GF-D8 (cell line): ENCODE data around the gene PCGF1.

Source experiments
- DNase-seq: peaks from one replicate; lab custom pipeline; 2025; lab: John Stamatoyannopoulos, UW

The PCGF1 gene

DNA sequence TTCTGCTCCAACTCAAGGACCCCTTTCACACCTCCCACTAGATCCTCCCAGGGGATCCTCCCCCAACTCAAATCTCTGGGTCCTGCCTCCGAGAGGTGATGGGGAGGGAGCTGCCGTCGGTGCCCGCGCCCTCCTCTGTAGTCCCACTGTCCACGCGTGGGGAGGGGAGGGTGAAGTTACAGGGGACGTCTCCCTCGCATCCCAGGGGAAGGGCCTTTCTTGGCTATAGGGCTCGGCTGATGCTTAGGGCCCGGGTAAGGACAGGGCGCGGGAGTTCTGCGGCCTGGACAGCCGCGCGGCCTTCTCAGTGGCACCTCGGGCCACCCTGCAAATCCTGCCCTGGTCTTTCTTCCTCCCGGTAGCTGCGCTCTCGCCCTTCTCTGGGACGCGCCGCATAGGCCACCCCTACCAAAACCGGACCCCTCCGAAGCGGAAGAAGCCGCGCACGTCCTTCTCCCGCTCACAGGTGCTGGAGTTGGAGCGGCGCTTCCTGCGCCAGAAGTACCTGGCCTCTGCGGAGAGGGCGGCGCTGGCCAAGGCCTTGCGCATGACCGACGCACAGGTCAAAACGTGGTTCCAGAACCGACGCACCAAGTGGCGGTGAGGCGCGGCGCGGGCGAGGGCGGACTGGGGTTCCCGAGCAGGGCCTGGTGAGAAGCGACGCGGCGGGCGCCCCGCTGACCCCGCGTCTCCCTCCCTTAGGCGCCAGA is 7.9 kb upstream of the PCGF1 start:
- no peak for DNase-seq

DNA sequence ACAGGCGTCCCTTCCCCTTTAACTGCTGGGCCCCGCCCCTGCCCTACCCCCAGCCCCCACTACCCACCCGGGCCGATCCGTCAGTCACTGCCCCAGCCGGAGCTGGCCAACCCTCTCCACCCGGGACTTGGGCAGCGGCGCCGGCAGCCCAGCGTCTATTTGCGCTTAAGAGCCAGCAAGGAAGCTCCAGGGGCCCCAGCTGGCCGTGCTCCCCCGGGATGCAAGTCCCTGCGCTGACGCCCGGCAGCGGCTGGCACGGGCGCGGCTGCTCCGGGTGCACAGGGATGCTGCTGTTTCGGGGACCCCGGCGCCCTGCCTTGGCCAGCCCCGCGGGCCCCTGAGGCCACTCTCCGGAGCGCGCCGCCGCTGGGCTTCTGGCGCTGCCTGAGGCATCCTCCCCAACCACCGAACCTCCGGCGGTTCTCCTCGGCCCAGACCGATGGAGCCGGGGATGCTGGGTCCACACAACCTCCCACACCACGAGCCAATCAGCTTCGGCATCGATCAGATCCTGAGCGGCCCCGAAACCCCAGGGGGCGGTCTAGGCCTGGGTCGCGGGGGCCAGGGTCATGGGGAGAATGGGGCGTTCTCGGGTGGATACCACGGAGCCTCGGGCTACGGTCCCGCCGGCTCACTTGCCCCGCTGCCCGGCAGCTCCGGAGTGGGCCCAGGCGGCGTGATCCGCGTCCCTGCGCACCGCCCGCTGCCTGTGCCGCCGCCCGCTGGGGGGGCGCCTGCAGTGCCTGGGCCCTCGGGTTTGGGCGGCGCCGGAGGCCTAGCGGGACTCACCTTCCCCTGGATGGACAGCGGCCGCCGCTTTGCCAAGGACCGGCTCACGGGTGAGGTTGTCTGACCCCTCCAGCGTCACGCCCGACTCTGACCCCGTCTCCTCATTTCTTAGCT is 7.1 kb upstream of the PCGF1 start, which contains the start of gene TLX2:
TSS of gene TLX2 (plus strand) at position 83 of the 903 bp plus-strand sequence. CDS start at position 440, 357 bp downstream.
- DNase-seq = no peak

DNA sequence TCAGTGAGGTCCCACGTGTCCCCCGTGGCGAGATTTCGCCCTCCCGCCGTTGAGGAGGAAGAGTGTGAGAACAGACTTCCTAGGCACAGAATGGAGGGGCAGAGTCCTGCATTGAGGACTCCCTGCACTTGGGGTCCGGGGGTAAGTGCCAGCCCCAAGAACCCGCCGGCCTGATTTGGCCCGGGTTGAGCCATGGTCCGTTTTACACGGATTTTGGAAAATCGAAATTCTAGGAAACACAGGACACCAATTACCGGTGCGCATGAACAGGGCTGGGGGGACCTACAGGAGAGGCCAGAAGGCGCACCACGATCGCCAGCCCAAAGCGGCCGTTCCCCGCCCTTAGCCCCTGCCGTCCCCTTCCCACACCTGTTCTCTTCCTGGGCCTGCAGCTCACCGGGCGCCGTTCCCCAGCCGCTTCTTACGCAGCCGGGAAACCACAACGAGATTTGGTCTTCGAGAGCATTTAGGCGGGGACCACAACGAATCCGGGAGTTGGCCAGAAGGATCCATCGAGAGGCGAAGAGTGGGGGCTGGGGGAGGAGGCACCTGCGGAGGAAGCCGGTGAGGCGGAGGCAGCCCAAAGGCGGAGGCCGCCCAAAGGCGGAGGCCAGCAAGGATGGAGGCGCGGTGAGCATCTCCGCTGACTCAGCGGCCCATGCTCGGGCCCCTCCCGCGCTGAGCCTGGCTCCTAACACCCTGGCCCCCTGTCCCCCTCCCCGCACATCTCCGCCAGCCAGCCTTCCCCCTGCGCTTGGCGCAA is 6.3 kb upstream of the PCGF1 start:
- no peak for DNase-seq

DNA sequence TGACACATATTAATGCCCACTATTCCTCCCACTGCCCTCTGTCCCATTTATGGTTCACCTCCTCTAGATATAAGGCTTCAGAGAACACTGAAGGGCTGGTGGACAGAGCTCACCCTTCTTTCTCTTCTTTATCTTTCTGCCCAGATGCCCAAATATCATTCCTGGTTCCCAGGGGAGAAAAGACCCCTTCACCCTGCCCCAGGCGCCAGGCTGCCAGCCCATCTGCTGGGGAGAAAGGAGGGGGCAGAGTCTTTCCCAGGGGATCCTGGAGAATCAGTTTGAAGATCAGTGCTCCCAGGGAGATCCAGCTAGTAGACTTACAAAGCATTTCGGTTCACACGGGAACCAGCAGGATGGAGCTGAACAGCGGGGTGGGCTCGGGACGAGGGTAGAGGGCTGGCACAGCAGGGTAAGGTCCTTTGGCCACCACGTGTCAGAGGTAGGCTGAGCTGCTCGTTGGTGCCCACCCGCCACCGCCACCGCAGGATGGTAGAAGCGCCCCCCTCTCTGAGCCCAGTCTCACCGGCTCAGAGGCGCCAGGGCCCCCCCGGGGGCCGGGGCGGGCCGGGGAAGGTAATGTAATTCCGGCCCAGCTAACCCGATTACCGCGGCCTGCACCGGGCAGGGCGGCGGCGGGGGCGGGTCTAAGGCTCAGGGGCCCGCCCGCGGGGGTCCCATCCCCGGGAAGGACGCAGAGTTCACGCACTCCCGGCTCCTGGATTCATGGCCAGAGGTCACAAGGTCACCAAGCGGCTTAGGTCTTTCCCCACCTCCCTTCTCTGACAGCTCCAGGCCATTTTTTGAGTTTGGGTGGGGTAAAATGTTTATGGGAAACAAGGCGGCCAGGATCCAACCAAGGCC is 5.5 kb upstream of the PCGF1 start:
- DNase-seq = no peak

DNA sequence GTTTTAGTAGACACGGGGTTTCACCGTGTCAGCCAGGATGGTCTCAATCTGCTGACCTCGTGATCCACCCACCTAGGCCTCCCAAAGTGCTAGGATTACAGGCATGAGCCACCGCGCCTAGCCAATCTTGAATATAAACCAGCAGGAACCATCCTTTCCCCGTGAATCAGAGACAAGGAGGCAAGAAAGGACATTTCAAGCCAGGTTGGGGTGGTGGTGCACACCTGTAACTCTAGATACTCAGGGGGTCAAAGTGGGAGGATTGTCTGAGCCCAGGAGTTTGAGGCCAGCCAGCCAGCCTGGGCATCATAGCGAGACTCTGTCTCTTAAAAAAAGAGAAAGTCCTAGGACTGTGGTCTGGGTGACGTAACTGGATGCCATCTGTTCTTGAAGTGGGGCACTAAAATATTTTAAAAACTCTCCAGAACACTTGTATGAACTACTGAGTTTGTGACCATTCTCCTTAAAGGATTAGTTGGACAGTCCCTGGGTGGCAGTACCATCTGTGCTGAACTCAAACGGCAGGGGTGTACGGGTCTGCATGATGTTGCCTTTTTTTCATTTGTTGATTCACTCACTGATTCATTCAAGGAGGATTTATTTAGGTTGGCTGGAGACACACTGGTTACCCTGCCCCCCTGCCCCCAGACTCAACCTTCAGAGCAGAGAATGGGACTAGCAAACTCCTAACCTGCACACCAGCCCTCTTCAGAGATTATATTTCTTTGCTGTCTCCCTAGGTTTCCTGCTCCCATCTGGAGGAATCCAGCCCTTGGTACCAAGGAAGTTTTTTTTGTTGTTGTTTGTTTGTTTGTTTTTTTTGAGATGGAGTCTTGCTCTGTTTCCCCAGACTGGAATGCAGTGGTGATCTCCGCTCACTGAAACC is 3.9 kb upstream of the PCGF1 start:
- DNase-seq = no peak

DNA sequence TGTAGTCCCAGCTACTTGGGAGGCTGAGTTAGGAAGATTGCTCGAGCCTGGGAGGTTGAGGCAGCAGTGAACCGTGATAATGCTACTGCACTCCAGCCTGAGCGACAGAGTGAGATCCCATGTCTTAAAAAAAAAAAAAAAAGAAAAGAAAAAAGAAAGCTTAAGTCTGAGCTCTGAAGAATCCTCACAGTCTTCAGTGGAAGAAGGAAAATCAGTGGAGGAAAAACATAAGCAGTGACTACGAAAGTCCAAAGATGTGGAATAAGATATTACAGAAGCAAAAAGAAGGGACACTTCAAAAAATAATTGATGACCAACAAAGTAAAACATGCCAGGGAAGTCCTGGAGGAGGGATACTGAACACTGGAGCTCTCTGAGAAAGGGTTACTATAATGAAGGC is 2.8 kb upstream of the PCGF1 start:
- no peak for DNase-seq

DNA sequence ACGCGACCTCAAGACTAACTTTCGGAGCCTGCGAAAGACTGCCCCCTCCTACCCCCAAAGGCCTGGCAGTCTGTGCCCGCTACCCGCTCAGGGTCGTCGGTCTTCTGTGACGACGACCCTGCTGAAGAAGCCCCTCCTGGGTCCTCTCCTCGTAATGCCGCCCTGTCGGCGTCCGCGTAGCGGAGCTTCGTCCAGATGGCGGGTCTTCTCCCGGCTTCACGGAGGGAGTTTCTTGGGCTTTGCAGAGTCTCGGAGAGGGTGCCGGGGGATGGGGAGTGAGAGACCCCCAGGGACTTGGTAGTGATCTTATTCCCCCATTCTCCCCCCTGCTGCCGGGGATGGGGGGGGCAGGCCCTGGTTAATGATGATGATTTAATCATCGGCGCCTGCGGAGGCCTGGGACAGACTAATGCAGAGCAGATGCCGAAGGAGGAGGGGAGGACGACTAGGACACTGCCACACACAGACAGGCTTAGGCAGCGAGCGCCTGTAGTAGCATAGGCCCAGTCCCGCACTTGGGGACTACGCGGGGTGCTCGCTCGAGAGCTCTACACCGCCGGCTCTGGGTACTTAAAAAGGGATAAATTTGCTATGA is 528 bp upstream of the PCGF1 start:
- no peak for DNase-seq

DNA sequence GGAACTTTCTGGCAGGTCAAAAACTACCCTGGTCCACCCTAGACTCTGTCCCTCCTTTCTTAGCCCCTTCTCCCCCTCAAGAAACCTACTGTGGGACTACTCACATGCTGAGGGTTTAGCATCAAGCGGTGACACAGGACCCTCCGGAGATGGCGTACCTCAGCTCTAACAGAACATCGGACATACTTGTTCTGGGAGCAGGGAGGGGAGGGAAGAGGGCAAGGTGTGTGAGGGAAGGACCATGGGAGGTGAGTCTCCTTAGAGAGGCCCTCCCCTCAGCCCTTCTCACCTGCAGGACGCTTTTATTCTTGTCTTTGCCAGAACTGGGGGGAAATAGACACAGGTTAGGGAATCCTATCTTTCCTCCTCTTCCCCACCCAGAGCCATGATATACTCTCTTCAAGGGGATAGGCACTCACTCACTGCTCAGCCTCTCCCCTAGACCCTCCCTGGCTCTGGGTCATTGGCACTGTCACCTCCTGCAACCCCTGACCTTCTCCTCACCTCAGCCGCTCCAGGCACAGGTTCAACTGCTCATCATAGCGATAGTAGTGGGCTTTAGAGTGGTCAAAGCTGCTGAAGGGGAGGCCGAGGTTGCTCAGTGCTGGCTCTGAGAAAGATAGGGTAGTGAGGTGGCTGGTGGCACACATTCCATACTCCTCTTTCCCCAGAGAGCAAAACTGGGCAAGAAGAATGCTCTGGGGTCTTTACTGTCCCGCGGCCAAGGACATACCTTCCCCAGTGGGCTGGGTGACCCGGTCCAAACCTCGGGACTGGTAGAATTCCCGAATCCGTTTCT is 1.8 kb downstream of the PCGF1 start:
- no peak for DNase-seq

DNA sequence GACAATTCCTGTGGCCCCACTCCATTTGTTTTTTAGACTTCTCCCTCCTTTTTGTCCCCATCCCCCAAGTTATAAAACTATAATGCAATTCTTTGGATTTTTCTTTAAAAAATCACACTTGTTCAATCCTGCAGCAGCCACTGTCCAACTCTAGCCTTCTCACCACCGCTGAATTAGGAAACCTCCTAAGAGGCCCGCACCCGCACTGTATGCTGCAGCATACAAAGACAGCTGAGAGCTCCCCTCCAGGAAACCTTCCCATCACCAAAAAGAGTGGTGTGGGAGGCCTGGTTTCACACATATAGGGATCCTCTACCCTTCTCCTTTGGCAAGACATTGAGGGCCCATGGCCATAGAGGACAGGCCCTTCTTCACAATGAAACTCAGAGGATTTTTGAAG is 2.9 kb downstream of the PCGF1 start:
- no peak for DNase-seq

DNA sequence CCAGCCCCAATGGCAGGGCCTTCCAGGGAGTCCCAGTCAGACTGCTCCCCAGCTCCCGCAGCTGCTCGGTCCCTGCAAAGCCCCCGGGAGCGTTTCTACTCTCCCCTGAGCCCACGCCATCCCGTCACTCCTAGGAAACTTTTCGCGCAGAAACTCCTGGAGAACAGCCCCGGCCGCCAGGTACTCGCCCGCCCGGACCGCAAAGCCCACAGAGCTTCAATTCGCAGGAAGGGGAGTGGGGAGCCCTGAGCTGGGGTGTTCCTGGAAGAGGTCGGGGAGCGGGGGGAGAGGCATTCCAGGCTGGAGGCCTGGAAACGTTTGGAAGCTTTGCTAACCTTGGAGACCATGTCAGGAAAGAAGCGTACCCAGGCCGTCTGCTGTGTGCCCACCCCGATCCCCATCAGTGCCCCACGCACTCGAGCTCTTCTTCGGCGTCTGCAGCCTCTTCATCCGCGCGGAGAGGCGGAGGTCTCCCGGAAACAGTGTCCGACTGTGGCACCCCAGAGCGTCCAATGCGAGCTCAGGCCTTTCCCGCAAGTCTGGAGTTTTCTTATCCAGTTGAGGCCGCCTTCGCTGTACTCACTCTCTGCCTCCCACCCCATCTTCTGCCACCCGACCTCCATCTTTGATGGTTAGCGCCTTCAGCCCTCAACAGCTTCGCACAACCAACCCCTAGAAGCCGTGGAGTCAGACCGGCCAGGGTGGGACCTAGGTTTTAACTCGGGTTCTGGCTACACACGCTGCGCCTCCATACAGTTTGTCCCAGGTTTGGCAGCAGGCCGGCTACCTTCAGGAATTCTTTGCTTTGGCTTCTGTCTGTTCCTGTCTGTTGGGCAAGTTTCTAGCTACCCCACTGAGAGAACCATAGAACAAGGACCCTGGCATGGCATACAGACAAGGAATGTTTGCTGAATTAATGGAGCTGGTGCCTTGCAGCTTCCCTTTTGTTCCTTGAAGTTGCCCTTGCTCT is 3.7 kb downstream of the PCGF1 start:
- DNase-seq = no peak

DNA sequence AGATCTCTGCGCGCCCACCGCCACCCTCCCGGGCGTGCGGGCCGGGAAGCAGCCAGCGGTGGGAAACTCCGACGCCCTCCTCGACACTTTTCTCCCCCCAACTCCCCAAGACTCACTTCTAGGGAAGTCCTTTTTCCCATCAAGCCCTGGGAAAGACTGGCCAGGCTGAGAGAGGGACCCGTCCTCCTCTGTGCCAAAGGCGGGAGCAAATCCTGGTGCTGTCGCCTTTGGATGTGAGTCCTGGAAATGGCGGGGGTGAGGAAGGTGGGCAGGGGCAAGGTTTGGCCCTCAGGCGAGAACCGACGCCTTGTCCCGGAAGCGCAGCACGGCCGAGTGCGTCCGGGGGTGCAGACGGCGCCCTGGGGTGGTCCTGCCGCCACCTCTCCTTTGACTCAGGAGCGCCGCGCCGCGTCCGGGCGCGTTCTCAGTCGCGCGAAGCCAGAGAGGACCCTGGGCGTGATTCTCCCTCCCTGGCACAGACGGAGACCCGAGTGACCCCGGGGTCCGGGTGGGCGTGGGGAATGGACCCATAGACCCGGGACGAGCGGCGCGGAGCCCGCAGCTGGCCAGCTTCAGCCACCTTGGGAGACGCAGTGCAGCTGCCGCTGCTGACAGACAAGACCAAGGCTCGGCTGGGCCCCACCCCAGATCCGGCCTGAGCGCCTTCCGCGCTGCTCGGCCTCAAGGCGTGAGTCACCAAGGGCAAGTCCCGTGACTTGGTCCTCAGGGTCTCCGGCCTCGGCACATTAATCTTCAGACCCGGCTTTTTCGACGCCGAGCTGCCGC is 4.6 kb downstream of the PCGF1 start:
- DNase-seq = peak; percentile 30

DNA sequence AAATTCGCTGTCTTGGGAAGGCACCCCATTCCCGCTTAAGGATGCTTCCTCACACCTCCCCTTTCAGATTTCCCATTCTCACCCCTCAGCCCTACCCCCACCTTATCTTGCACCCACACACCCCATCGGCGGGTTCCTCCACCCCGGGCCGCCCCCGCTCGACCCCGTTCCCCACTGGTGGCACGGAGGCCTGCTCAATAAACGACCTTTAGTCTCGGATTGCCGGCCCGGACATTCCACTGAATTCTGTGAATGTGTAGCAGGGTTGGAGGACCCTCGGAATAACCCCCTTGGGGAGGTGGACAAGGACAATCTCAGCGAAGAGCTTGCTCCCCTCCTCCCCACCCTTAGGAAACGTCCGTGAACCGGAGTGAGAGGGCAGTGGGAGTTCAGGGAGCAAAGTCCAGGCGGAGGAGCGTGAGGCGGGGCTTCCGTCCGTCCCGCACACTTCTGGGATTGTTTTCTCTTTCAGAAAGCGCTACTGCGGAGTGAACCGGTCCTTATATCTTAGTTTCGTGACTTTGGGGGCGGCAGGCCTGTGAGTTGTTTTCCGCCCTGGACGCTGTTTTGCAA is 5.3 kb downstream of the PCGF1 start:
- no peak for DNase-seq

DNA sequence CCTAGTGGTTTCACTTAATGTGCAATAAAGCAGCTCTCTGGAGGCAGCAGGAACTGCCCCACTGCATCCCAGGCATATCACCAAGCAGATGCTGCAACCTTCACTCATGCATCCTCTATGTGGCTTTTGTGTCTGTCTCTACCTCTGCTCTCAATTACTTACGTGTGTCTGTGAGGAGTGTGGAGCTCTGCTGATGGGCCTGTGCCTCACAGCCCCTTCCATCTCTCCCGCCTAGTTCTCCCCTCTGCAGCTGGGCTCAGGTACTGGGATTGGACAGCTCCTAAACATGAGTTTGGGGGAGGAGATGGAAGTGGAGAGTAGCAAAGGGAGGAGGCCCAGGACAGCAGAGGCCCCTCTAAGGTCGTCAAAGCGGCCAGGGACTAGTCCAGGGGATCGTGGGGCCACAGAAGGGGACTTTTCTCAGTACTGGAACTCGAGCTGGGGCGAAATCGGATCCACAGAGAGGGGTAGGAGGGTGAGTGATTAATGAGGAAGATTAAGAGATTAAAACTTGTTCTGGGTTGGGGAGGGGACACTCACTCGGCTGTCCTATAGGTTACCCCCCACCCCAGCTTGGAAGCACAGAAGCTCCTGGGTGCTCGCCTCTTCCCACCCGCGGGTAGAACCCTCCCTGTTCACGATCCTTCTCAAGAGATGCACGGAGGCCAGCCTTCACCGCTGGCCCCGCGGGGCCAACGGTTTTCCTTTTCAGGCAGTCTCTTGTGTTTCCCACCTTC is 6.0 kb downstream of the PCGF1 start:
- DNase-seq = no peak

DNA sequence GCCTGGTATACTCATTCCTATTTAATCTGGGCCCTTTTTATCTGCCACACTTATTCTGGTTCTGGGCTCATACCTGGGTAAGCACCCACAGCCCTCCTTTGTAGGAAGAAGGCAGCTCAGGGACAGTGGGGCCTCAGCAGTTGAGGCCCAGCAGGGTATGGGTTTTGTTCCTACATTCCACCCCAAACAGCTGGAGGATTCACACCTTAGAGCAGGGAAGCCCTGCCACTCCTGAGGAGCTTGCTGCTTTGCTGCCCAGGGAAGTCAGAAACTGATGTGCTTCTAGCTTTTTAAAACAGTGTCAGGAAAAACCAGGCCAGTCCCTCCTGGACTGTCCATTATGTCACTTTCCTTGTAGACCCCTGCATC is 6.9 kb downstream of the PCGF1 start:
- DNase-seq = no peak

DNA sequence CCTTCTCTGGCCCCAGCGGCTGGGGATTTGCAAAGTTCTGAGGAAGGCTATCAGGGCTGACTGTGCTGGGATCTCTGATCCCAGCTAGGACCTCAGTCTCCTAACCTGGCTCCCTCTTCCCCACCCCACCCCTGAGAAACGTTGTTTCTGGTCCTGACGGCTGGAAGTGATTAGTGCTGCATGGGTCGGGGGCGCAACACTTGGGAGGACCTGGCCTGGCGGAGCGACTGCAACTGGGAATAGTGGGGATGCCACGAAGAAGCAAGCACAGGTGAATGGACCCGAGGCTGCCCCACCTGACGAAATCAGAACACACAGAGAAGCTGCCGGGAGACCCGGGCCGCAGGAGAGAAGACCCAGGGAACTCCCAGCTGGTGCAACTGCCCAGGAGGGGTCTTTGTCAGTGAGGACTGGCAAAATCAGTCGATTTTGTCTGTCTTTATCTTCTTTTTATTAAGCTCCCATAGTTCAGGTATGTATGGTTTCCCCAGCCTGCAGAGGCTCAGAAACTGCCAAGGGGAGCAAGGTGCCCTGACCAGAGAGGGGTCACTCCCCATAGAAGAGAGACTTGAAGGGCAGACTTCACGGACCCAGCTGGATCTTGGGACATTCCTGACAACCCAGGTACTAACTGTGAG is 7.4 kb downstream of the PCGF1 start:
- no peak for DNase-seq
